ENCODE results near the gene NCOA6.

The NCOA6 gene

DNA sequence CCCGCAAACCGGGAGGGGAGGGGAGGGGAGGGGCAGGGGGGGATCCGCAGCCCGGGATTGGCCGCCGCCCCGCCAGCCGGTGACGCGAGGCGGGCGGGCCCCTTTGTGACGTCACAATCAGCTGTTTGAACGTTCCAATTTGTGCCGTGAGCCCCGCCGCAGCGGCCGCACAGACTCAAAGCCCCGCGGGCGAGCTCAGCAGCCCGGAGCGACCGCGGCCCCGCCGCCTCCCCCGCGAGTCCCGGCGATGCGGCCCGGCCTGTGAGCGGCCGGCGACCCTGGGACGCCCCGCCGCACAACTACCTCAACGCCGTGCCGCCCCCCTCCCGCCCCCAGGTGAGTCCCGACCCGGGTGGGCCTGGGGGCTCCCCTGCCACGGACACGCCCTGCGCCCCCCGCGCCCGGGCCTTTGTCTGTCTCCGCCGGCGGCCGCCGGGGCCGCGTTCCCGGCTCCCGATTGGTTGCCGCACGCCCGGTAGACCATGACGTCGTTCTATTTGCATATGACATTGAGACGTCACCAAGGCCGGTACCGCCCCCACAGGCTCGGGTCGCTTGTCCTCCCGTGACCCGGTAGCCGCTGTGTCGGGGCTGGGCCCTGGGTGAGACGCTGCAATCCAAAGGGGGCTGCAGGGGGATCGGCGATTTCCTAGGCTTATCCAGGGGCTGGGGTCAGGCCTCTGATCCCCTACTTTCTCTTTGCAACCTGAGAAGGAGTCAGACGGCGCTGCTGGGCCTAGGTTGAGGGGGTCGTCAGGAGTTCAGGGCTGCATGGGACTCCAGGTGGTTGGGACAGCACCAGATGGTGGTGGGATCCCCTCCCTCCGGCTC is 121.1 kb downstream of the NCOA6 start, which contains the start of gene TP53INP2:
TSS of gene TP53INP2 (plus strand) at position 168 of the 831 bp plus-strand sequence. CDS start 4,396 bp downstream, outside the sequence.
- peak; percentile 89 for DNase-seq

GRCh38 chr20:34703424-34704176 is 121.9 kb downstream of the NCOA6 start:
- peak; percentile 9 for DNase-seq

DNA sequence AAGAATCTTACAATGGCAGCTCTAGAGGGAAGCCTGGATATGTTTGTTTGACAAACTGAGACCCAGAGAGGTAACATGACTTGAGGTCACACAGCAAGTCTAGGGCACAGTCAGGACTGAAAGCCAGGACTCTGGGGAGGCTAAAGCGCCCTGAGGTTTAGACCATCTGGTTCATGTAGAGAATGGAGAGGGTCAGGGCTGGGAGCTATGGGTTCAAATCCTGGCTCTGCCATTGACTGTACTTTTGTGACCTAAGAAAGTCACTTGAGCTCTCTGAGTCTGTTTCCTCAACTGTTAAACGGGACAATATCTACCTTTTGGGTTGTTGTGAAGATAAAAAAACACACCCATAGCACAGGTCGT is 122.4 kb downstream of the NCOA6 start:
- no peak for DNase-seq

GRCh38 chr20:34701405-34702085 is 123.9 kb downstream of the NCOA6 start:
- DNase-seq = no peak

GRCh38 chr20:34693414-34693813 is 132.0 kb downstream of the NCOA6 start:
- DNase-seq = no peak

- DNase-seq = no peak
Observed at GRCh38 chr20:34691838-34692237, 133.6 kb downstream of the NCOA6 start.

DNA sequence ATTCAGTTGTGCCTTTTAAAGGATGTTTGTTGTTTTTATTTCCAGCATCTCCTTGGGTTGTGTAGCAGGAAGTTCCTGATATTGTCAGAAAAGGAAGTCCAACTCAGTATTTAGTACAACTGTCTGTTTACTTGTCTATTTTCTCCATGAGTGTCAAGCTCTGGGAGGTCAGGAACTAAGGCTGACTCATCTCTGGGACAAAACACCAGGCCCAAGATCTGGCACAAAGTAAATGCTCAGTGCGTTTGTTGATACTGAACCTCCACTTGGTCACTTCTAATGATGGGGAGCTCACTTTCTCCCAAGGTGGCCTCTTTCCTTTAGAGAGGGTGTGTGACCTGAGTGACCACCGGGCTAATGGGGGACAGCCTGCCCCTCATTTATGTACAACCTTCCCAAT is 136.0 kb downstream of the NCOA6 start:
- DNase-seq = no peak

- no peak for DNase-seq
Observed at GRCh38 chr20:34683667-34684066, 141.8 kb downstream of the NCOA6 start.

GRCh38 chr20:34680586-34681175 is 144.8 kb downstream of the NCOA6 start:
- no peak for DNase-seq

- peak; percentile 94 for DNase-seq
Observed at GRCh38 chr20:34676642-34677373, 148.6 kb downstream of the NCOA6 start, which contains the start of gene PIGU. TSS of gene PIGU (minus strand) at chr20:34677092. CDS start at chr20:34677085, 7 bp downstream.

GRCh38 chr20:34675993-34676641 is 149.3 kb downstream of the NCOA6 start:
- DNase-seq = no peak

DNA sequence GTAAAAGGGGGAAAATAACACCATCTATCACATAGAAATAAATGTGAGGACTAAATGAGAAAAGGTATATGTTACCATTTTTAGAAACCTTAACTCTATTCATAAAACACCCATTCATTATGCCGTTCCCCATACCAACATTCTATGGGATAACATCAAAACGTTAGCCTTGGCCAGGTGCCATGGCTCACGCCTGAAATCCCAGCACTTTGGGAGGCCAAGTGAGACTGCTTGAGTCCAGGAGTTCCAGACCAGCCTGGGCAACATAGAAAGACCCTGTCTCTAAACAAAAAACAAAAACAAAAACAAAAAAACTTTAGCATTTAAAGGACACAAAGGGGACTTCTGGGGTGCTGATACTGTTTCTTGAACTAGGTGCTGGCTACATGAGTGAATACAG is 149.9 kb downstream of the NCOA6 start:
- no peak for DNase-seq

- no peak for DNase-seq
Observed at GRCh38 chr20:34673412-34673811, 152.0 kb downstream of the NCOA6 start.

GRCh38 chr20:34669094-34669493 is 156.4 kb downstream of the NCOA6 start:
- no peak for DNase-seq

Measured in fibroblast of skin of back (primary cell).